B cell (primary cell): Measurements from ENCODE around the gene SLC4A2.

Experiments
- CTCF ChIP-seq: fragments of 200-600 bp; IDR thresholded peaks from one replicate; pipeline ENCODE4 v1.8.0; 2022; ENCODE audit warnings: antibody characterized with exemption, mild to moderate bottlenecking
- EZH2 ChIP-seq: IDR thresholded peaks from 2 replicates; pipeline ENCODE4 v1.6.1; 2012; ENCODE audit warnings: borderline replicate concordance, low read depth, mild to moderate bottlenecking, moderate library complexity, low read length; ENCODE audit not compliant: insufficient read depth, poor library complexity, severe bottlenecking

DNA sequence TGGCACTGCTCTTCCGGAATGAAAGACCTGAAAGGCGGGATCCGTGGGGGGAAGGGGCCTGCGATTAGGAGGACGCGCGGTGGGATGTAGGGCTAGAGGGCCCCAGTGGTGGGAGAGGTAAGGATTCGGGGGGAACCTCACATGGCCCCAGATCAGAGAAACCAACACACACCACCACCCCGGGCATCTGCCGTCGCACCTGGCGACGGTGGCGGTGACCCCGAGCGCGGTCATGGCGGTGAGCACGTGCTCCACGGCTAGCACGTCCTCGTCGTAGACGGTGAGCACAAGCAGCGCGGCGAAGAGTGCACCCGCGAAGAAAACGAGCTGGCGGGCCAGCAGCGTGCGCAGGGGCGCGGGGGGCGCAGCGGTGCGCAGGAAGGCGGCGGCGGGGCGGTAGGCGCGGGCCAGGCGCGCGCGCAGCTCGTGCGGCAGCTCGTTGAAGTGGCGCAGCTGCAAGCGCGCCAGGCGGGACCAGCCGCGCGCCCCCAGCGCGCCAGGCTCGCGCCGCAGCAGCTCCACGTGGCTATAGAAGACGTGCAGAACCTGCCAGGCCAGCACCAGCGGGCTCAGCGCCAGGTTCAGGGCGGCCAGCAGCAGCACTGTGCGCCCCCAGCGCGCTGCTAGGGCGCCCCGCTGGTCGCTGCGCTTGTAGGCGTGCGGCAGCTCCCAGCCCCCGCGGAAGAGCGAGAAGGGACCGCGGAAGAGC, 40.8 kb upstream of the SLC4A2 start:
- TF ChIP-seq EZH2 (no peak), CTCF (peak; percentile 48)
